GM21737 (cell line): Measurements from ENCODE around the gene ASIC2.

ENCODE experiments used
- ATAC-seq: cut with Tn5 transposase; IDR thresholded peaks from one replicate; pipeline ENCODE4 v1.9.1; 2021; ENCODE audit warnings: mild to moderate bottlenecking, moderate library complexity; ENCODE audit not compliant: unreplicated experiment

The ASIC2 gene

GRCh38 chr17:33120103-33120502, 173.0 kb downstream of the ASIC2 start:
- no peak for ATAC-seq

- no peak for ATAC-seq
Measured at GRCh38 chr17:33118391-33119075, 174.6 kb downstream of the ASIC2 start.

- no peak for ATAC-seq
Measured at GRCh38 chr17:33116021-33116551, 177.0 kb downstream of the ASIC2 start.

- ATAC-seq: no peak
Measured at GRCh38 chr17:33115366-33115765, 177.7 kb downstream of the ASIC2 start.

- ATAC-seq: no peak
Measured at GRCh38 chr17:33113991-33114370, 179.1 kb downstream of the ASIC2 start.

- ATAC-seq: no peak
Measured at GRCh38 chr17:33113276-33113990, 179.7 kb downstream of the ASIC2 start.

GRCh38 chr17:33112763-33113162, 180.3 kb downstream of the ASIC2 start:
- no peak for ATAC-seq

GRCh38 chr17:33109336-33110072, 183.6 kb downstream of the ASIC2 start:
- ATAC-seq: no peak

- no peak for ATAC-seq
Measured at GRCh38 chr17:33106525-33107165, 186.4 kb downstream of the ASIC2 start.

- no peak for ATAC-seq
Measured at GRCh38 chr17:33105911-33106310, 187.2 kb downstream of the ASIC2 start.

GRCh38 chr17:33099906-33100305, 193.2 kb downstream of the ASIC2 start:
- no peak for ATAC-seq

- no peak for ATAC-seq
Measured at GRCh38 chr17:33099252-33099651, 193.8 kb downstream of the ASIC2 start.

GRCh38 chr17:33097411-33097810, 195.7 kb downstream of the ASIC2 start:
- no peak for ATAC-seq

- no peak for ATAC-seq
Measured at GRCh38 chr17:33096161-33096560, 196.9 kb downstream of the ASIC2 start.

GRCh38 chr17:33091271-33091670, 201.8 kb downstream of the ASIC2 start:
- ATAC-seq: no peak

- no peak for ATAC-seq
Measured at GRCh38 chr17:33090806-33091205, 202.3 kb downstream of the ASIC2 start.

GRCh38 chr17:33086878-33087277, 206.2 kb downstream of the ASIC2 start:
- ATAC-seq: no peak

GRCh38 chr17:33086041-33086440, 207.1 kb downstream of the ASIC2 start:
- no peak for ATAC-seq

- ATAC-seq: no peak
Measured at GRCh38 chr17:33085256-33085655, 207.8 kb downstream of the ASIC2 start.

- no peak for ATAC-seq
Measured at GRCh38 chr17:33084755-33085154, 208.3 kb downstream of the ASIC2 start.

GRCh38 chr17:33082529-33083173, 210.4 kb downstream of the ASIC2 start:
- no peak for ATAC-seq
